Peyer's patch (tissue), 4 donors: ENCODE data around the gene MCUB. TPM values are rescaled to one million over a fixed set of nuclear protein-coding genes. Genes with fewer than 3 reads are reported as not detected.
A peak's percentile ranks its signal among the peaks of the same experiment; 100 is the strongest.

ENCODE experiments used
- DNase-seq, 3 donors: peaks; one replicate each; pipeline ENCODE4 v3.0.0-alpha.2; 2017 to 2019
- H3K27ac ChIP-seq, 4 donors: fragments of 200-600 bp; sonication (generic); one replicate each; pipeline ENCODE4 v1.5.1; 2016 to 2019
- H3K27me3 ChIP-seq, 2 donors: fragments of 200-600 bp; sonication (generic); one replicate each; pipeline ENCODE4 v1.5.1; 2019
- H3K36me3 ChIP-seq, 3 donors: fragments of 200-600 bp; sonication (generic); one replicate each; pipeline ENCODE4 v1.5.1; 2016 to 2019
- H3K4me1 ChIP-seq, 4 donors: fragments of 200-600 bp; sonication (generic); one replicate each; pipeline ENCODE4 v1.5.1; 2016 to 2019
- H3K4me3 ChIP-seq, 4 donors: fragments of 200-600 bp; sonication (generic); 1 replicate in 3 of 4; 2 replicates in 1 of 4; pipeline ENCODE4 v1.5.1; 2016 to 2019; ENCODE audit warnings: mild to moderate bottlenecking in 1 of 4
- H3K9me3 ChIP-seq, 4 donors: fragments of 200-600 bp; sonication (generic); one replicate each; pipeline ENCODE4 v1.5.1; 2016 to 2019; ENCODE audit warnings: mild to moderate bottlenecking in 1 of 4
- CTCF ChIP-seq, 6 experiments: fragments of 450-650 bp in 4 of 6; fragments of 200-600 bp in 2 of 6; sonication (generic) in 1 of 6; IDR thresholded peaks; one replicate each; pipeline ENCODE4 v1.5.1; 2017 to 2019; ENCODE audit warnings: antibody characterized with exemption in 6 of 6, mild to moderate bottlenecking in 3 of 6, moderate library complexity in 1 of 6
- POLR2A ChIP-seq, 2 donors: fragments of 450-650 bp; IDR thresholded peaks; one replicate each; pipeline ENCODE4 v1.5.1; 2017; ENCODE audit warnings: antibody characterized with exemption in 2 of 2, mild to moderate bottlenecking in 2 of 2, moderate library complexity in 2 of 2
- total RNA-seq, 4 donors: library from RNA; depleted of rRNA; stranded (reverse); fragments of >200 nt; gene quantifications; one replicate each; pipeline ENCODE4 v1.1.0, GENCODE V29; 2016

Gene MCUB
- total RNA-seq, 4 donors from 2014 or later, result 3.8 to 22.3 (median 5.5) TPM

GRCh38 chr4:109622626-109623025 is 62.6 kb downstream of the MCUB start:
- Histone ChIP-seq H3K27me3 (no peaks in the 10 kb centered on the region), H3K4me3 (no peak overlapping the region), H3K36me3 (no peaks in the 10 kb centered on the region), H3K27ac (no peak overlapping the region), H3K4me1 (no peaks in the 10 kb centered on the region), H3K9me3 (no peaks in the 10 kb centered on the region)
- DNase-seq, result peak in 1 of 3 donors; percentile 52
- TF ChIP-seq POLR2A (IDR thresholded peaks at IDR 0.05) (no peak), CTCF (IDR thresholded peaks at IDR 0.05) (no peak)

GRCh38 chr4:109624536-109624935 is 64.5 kb downstream of the MCUB start:
- Histone ChIP-seq H3K27ac (no peak overlapping the region), H3K36me3 (no peaks in the 10 kb centered on the region), H3K9me3 (no peaks in the 10 kb centered on the region), H3K27me3 (no peaks in the 10 kb centered on the region), H3K4me1 (no peaks in the 10 kb centered on the region), H3K4me3 (no peak overlapping the region)
- no peak for DNase-seq
- TF ChIP-seq CTCF (IDR thresholded peaks at IDR 0.05), result no peak
- no peak for TF ChIP-seq POLR2A (IDR thresholded peaks at IDR 0.05)

- no peak for DNase-seq
- Histone ChIP-seq H3K27me3 (no peaks in the 10 kb centered on the region), H3K9me3 (no peaks in the 10 kb centered on the region), H3K4me3 (no peak overlapping the region), H3K4me1 (peaks cover 0 to 5% (median 0%) of the 10 kb centered on the region in 4 donors), H3K27ac (no peak overlapping the region), H3K36me3 (no peaks in the 10 kb centered on the region)
- TF ChIP-seq POLR2A (IDR thresholded peaks at IDR 0.05), result no peak
- TF ChIP-seq CTCF (IDR thresholded peaks at IDR 0.05), result no peak
Observed at GRCh38 chr4:109627361-109627760, 67.3 kb downstream of the MCUB start.

- no peaks in the 10 kb centered on the region for H3K36me3 ChIP-seq
- H3K9me3 ChIP-seq, result no peaks in the 10 kb centered on the region
- H3K4me3 ChIP-seq, result no peak overlapping the region
- no peak for DNase-seq
- H3K27me3 ChIP-seq, result no peaks in the 10 kb centered on the region
- no peak overlapping the region for H3K27ac ChIP-seq
- TF ChIP-seq POLR2A (IDR thresholded peaks at IDR 0.05), result no peak
- TF ChIP-seq CTCF (IDR thresholded peaks at IDR 0.05), result no peak
- peaks cover 0 to 5% (median 0%) of the 10 kb centered on the region in 4 donors for H3K4me1 ChIP-seq
Observed at GRCh38 chr4:109629775-109630174, 69.7 kb downstream of the MCUB start.

- no peaks in the 10 kb centered on the region for H3K27me3 ChIP-seq
- H3K36me3 ChIP-seq, result no peaks in the 10 kb centered on the region
- TF ChIP-seq POLR2A (IDR thresholded peaks at IDR 0.05), result no peak
- no peak for TF ChIP-seq CTCF (IDR thresholded peaks at IDR 0.05)
- no peaks in the 10 kb centered on the region for H3K9me3 ChIP-seq
- no peak for DNase-seq
- H3K4me1 ChIP-seq, result peaks cover 0 to 5% (median 0%) of the 10 kb centered on the region in 4 donors
- H3K4me3 ChIP-seq, result no peak overlapping the region
- H3K27ac ChIP-seq, result no peak overlapping the region
Observed at GRCh38 chr4:109631532-109632108, 71.6 kb downstream of the MCUB start.

GRCh38 chr4:109640644-109641043 is 80.6 kb downstream of the MCUB start:
- Histone ChIP-seq H3K27me3 (no peaks in the 10 kb centered on the region), H3K4me3 (no peak overlapping the region), H3K4me1 (no peaks in the 10 kb centered on the region), H3K9me3 (no peaks in the 10 kb centered on the region), H3K36me3 (no peaks in the 10 kb centered on the region), H3K27ac (no peak overlapping the region)
- no peak for DNase-seq
- TF ChIP-seq CTCF (IDR thresholded peaks at IDR 0.05) (no peak), POLR2A (IDR thresholded peaks at IDR 0.05) (no peak)
